Smooth muscle cell (in vitro differentiated cells): ENCODE results near the gene MITF. TPM values are rescaled to one million over a fixed set of nuclear protein-coding genes. Genes with fewer than 3 reads are reported as not detected.
"Not testable (repeated sequence)": the region's sequence is repeated elsewhere in the genome, so short reads cannot be mapped to it uniquely, and the experiment has no call there.

Source experiments
- DNase-seq: peaks from one replicate; lab custom pipeline; 2025; ENCODE audit not compliant: unreplicated experiment; lab: John Stamatoyannopoulos, UW
- H2AFZ ChIP-seq: fragments of 200-600 bp; sonication (generic); 2 replicates; pipeline ENCODE4 v1.6.0; 2016; ENCODE audit warnings: antibody characterized with exemption, low read depth, mild to moderate bottlenecking
- H3F3A ChIP-seq: fragments of 200-600 bp; sonication (generic); 2 replicates; pipeline ENCODE4 v1.6.0; 2017; ENCODE audit warnings: antibody characterized with exemption, low read depth
- H3K27ac ChIP-seq: fragments of 200-600 bp; sonication (generic); 2 replicates; pipeline ENCODE4 v1.5.1; 2016; ENCODE audit warnings: low read depth, mild to moderate bottlenecking
- H3K27me3 ChIP-seq: fragments of 200-600 bp; sonication (generic); 2 replicates; pipeline ENCODE4 v1.6.1; 2016; ENCODE audit warnings: low read depth, mild to moderate bottlenecking
- H3K36me3 ChIP-seq: fragments of 200-600 bp; sonication (generic); 2 replicates; pipeline ENCODE4 v1.5.1; 2016; ENCODE audit warnings: low read depth
- H3K4me1 ChIP-seq: fragments of 200-600 bp; sonication (generic); 2 replicates; pipeline ENCODE4 v1.5.1; 2016; ENCODE audit warnings: low read depth
- H3K4me2 ChIP-seq: fragments of 200-600 bp; sonication (generic); 2 replicates; pipeline ENCODE4 v1.6.0; 2016; ENCODE audit warnings: mild to moderate bottlenecking
- H3K4me3 ChIP-seq: fragments of 200-600 bp; sonication (generic); 2 replicates; pipeline ENCODE4 v1.5.1; 2016; ENCODE audit warnings: mild to moderate bottlenecking
- H3K79me2 ChIP-seq: fragments of 200-600 bp; sonication (generic); 2 replicates; pipeline ENCODE4 v1.6.0; 2016; ENCODE audit warnings: low read depth, mild to moderate bottlenecking
- H3K9ac ChIP-seq: fragments of 200-600 bp; sonication (generic); 2 replicates; pipeline ENCODE4 v1.6.0; 2016; ENCODE audit warnings: low read depth
- H3K9me3 ChIP-seq: fragments of 200-600 bp; sonication (generic); replicated peaks from 2 replicates; pipeline ENCODE4 v1.5.1; 2016; ENCODE audit warnings: low read depth
- H4K20me1 ChIP-seq: fragments of 200-600 bp; sonication (generic); 2 replicates; pipeline ENCODE4 v1.6.0; 2016; ENCODE audit warnings: low read depth
- WGBS: methylation state at CpG from one replicate; pipeline ENCODE4 v1.1.7; 2016; ENCODE audit warnings: low lambda C conversion rate; 5-methylcytosine and 5-hydroxymethylcytosine counted together
- polyA plus RNA-seq: library from polyadenylated mRNA; unstranded; fragments of >200 nt; fragmentation: Nextera tagmentation; extraction: Ambion mirVana; gene quantifications from 2 replicates; pipeline ENCODE4 v1.2.1, GENCODE V29; 2016
- total RNA-seq: library from RNA; depleted of rRNA; stranded (reverse); fragments of >200 nt; gene quantifications from 2 replicates; pipeline ENCODE4 v1.2.3, GENCODE V29; 2014
- TF ChIP-seq, protein P1 (sequence below): fragments of 200-600 bp; sonication (generic); IDR thresholded peaks from 2 replicates; pipeline ENCODE4 v1.5.1; 2017; ENCODE audit warnings: borderline replicate concordance, mild to moderate bottlenecking, antibody characterized with exemption; ENCODE audit not compliant: insufficient read depth, poor library complexity, severe bottlenecking

Gene MITF
- total and polyA plus RNA-seq, 2 experiments from 2014 or later = 2.3 to 3.1 TPM

DNA sequence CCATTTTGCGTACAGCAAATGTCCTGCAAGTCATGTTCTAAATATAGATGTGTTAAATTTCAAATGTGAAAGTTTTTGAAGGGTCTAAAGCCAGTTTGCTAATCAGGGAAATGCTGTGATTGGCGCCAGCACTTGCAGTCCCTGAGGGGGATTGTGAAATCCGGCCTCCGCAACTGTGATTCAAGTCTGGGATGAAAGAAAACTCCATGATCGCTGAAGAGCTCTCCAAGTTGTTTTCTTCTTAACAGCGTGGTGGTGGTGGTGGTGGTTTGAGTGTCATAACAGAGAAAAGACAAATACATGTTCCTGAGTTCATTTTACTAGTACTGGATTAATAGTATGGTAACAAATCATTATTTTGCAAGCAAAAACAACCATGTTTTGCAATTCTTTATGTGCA lies 51.8 kb downstream of the MITF start:
- Histone ChIP-seq H2AFZ (peak overlapping the region; percentile 35), H3K79me2 (no peaks in the 10 kb centered on the region), H4K20me1 (no peaks in the 10 kb centered on the region), H3K4me3 (no peak overlapping the region), H3K4me2 (peak overlapping the region; percentile 78), H3K27ac (peak overlapping the region; percentile 44), H3K27me3 (no peaks in the 10 kb centered on the region), H3K9ac (no peak overlapping the region), H3K36me3 (no peaks in the 10 kb centered on the region), H3K9me3 (no peaks in the 10 kb centered on the region), H3K4me1 (peaks cover 16% of the 10 kb centered on the region), H3F3A (peaks cover 11% of the 10 kb centered on the region)
- TF ChIP-seq, protein P1, sequence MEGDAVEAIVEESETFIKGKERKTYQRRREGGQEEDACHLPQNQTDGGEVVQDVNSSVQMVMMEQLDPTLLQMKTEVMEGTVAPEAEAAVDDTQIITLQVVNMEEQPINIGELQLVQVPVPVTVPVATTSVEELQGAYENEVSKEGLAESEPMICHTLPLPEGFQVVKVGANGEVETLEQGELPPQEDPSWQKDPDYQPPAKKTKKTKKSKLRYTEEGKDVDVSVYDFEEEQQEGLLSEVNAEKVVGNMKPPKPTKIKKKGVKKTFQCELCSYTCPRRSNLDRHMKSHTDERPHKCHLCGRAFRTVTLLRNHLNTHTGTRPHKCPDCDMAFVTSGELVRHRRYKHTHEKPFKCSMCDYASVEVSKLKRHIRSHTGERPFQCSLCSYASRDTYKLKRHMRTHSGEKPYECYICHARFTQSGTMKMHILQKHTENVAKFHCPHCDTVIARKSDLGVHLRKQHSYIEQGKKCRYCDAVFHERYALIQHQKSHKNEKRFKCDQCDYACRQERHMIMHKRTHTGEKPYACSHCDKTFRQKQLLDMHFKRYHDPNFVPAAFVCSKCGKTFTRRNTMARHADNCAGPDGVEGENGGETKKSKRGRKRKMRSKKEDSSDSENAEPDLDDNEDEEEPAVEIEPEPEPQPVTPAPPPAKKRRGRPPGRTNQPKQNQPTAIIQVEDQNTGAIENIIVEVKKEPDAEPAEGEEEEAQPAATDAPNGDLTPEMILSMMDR = no peak
- DNase-seq = peak; percentile 5
- WGBS = 16% methylated on average over 6 of the region's 6 CpGs

DNA sequence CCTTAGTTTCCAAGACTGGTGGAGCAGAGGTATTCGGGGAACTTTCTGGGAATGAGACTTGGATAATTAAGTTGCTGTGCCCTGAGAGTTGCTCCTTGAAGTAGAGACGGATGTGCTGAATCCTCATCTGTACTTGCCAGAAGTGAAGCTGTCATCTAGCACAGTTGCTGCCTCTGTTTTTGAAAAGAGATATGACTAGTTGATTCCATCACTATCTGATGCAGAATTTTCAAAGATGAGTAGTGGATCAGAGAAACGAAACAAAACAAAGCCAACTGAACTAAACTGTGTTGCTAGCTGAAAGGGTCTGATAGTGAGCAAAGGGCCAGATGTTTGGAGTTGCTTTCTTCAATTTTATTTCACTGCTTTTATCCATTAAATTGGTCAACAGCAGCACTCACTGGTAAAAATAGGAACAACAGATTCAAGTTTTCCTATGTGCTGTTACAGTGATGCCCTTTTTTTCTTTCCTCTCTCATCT lies 52.7 kb downstream of the MITF start:
- Histone ChIP-seq H3F3A (peaks cover 11% of the 10 kb centered on the region), H4K20me1 (no peaks in the 10 kb centered on the region), H3K9ac (no peak overlapping the region), H2AFZ (no peak overlapping the region), H3K27me3 (no peaks in the 10 kb centered on the region), H3K27ac (peak overlapping the region; percentile 44), H3K4me3 (no peak overlapping the region), H3K4me1 (peaks cover 16% of the 10 kb centered on the region), H3K4me2 (peak overlapping the region; percentile 78), H3K9me3 (no peaks in the 10 kb centered on the region), H3K79me2 (no peaks in the 10 kb centered on the region), H3K36me3 (no peaks in the 10 kb centered on the region)
- WGBS = 24% methylated on average over 3 of the region's 3 CpGs
- TF ChIP-seq, protein P1 = peak; percentile 36
- no peak for DNase-seq

- DNase-seq, H3K4me2 ChIP-seq, H2AFZ ChIP-seq, H3K9me3 ChIP-seq, H4K20me1 ChIP-seq, H3K9ac ChIP-seq, H3K4me1 ChIP-seq, H3K36me3 ChIP-seq, H3K27me3 ChIP-seq, H3K27ac ChIP-seq, H3K79me2 ChIP-seq, H3F3A ChIP-seq, H3K4me3 ChIP-seq: not testable (repeated sequence)
- 78% methylated on average over 4 of the region's 4 CpGs for WGBS
Measured at GRCh38 chr3:69796126-69796525, 56.9 kb downstream of the MITF start.

DNA sequence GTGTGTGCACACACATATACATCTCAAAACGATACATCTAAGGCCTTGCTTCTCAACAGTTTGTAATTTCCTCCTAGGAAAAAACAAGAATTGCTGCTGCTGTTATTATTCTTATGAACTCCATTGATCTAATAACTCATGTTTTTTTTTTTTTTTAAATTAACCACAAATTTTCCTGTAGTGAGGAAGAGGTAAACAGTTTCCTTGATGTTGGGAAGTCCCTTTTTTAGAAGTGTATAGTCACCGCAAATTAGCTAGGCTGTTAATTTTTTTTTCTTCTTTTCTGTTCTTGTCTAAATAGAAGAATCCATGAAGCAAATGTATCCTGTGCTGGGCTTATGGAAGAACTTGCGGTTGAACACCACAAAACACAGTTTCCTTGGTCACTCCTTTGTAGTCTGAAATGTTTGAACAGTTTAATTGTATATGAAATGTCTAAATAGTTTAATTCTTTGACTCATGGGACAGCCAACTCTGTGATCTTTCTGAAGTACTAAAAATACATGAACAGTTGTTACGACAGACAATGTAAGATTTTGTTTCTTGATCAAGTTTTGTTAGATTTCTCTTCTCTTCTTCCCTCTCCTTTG lies 64.5 kb downstream of the MITF start:
- no peaks in the 10 kb centered on the region for H3K79me2 ChIP-seq
- H3K4me3 ChIP-seq = no peak overlapping the region
- H3K27ac ChIP-seq = no peak overlapping the region
- no peaks in the 10 kb centered on the region for H3K9me3 ChIP-seq
- no peak overlapping the region for H2AFZ ChIP-seq
- WGBS = 93% methylated on average over 4 of the region's 4 CpGs
- TF ChIP-seq, protein P1 = no peak
- H4K20me1 ChIP-seq = no peaks in the 10 kb centered on the region
- DNase-seq = no peak
- no peak overlapping the region for H3K4me2 ChIP-seq
- H3K36me3 ChIP-seq = no peaks in the 10 kb centered on the region
- no peaks in the 10 kb centered on the region for H3F3A ChIP-seq
- peaks cover 7% of the 10 kb centered on the region for H3K4me1 ChIP-seq
- no peak overlapping the region for H3K9ac ChIP-seq
- no peaks in the 10 kb centered on the region for H3K27me3 ChIP-seq
